Suprapubic skin (tissue), 3 donors: ENCODE results near the gene AGAP1.

Experiments used
- POLR2AphosphoS5 ChIP-seq, 3 donors: sonication (generic); formaldehyde crosslinking; IDR thresholded peaks; one replicate each; pipeline ENCODE4 v1.6.1; 2017; ENCODE audit warnings: antibody characterized with exemption in 3 of 3
- TF ChIP-seq, protein P1 (sequence below), 2 donors: fragments of 200-600 bp in 1 of 2; fragments of 450-650 bp in 1 of 2; sonication (generic) in 1 of 2; IDR thresholded peaks; one replicate each; pipeline ENCODE4 v1.5.1; 2016 to 2019; ENCODE audit warnings: antibody characterized with exemption in 2 of 2, mild to moderate bottlenecking in 1 of 2, moderate library complexity in 1 of 2

- no peak for TF ChIP-seq POLR2AphosphoS5 (IDR thresholded peaks at IDR 0.05)
- TF ChIP-seq, protein P1, sequence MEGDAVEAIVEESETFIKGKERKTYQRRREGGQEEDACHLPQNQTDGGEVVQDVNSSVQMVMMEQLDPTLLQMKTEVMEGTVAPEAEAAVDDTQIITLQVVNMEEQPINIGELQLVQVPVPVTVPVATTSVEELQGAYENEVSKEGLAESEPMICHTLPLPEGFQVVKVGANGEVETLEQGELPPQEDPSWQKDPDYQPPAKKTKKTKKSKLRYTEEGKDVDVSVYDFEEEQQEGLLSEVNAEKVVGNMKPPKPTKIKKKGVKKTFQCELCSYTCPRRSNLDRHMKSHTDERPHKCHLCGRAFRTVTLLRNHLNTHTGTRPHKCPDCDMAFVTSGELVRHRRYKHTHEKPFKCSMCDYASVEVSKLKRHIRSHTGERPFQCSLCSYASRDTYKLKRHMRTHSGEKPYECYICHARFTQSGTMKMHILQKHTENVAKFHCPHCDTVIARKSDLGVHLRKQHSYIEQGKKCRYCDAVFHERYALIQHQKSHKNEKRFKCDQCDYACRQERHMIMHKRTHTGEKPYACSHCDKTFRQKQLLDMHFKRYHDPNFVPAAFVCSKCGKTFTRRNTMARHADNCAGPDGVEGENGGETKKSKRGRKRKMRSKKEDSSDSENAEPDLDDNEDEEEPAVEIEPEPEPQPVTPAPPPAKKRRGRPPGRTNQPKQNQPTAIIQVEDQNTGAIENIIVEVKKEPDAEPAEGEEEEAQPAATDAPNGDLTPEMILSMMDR (IDR thresholded peaks at IDR 0.05): no peak
These were observed 615.2 kb downstream of the AGAP1 start for GRCh38 chr2:236109061-236109460.
